ENCODE results near the gene SLC6A9. TPM values are rescaled to one million over a fixed set of nuclear protein-coding genes. Genes with fewer than 3 reads are reported as not detected.

The SLC6A9 gene
- total and polyA plus RNA-seq, 4 donors: 0.57 to 47.7 (median 3.6) TPM

DNA sequence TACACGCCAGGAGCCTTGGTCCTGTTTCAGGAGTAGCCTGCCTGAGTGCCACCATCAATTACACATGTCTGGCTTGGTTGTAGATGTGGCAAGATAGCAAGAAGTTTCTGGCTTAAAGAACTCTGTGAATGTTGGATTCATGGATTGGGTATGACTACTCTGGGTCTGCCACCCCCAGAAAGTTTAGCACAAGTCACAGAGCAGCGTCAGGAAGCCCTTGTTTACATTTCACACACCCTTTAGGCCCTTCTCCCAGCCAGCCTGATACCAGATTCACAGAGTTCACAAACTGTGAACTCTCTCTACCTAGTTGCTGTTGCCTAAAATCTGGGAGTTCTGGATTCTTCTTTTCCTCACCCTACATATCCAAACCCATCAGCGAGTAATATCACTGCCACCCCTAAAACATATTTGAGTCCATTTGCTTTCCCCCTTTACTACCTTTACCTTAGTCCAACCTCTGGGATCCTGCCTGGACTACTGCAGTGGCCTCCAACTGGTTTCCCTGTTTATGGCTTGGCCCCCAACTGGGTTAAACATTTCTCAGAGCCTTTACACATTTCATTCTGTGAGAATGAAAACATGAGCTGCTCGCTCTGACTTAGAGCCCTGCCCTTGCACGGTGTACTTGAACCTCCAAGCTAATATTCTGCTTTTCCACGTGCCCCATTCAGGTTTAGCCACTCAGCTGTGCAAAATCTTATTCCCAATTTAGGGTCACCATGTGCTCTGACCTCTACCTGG, 43.9 kb downstream of the SLC6A9 start:
- peaks cover 0 to 4% (median 0%) of the 10 kb centered on the region in 4 donors for H3K36me3 ChIP-seq (ENCODE audit: control insufficient read depth in 4 of 4, insufficient read depth in 3 of 4, low read depth in 1 of 4, low read length in 3 of 4)
- H3K4me1 ChIP-seq (ENCODE audit: control insufficient read depth in 4 of 4, insufficient read depth in 4 of 4, low read length in 3 of 4): peaks cover 0 to 15% (median 7%) of the 10 kb centered on the region in 4 donors
- H3K9me3 ChIP-seq (ENCODE audit: control insufficient read depth in 4 of 4, low read length in 3 of 4): no peaks in the 10 kb centered on the region
- no peak overlapping the region for H3K4me3 ChIP-seq (ENCODE audit: low read depth in 1 of 3, low read length in 3 of 3)
- no peaks in the 10 kb centered on the region for H3K27me3 ChIP-seq (ENCODE audit: control insufficient read depth in 4 of 4, insufficient read depth in 4 of 4, low read length in 3 of 4)
- WGBS: 72% methylated on average over 6 of the region's 6 CpGs
- DNase-seq (ENCODE audit: low spot score): no peak
- H3K9ac ChIP-seq (ENCODE audit: low read depth in 1 of 2, low read length in 2 of 2): no peak overlapping the region
- TF ChIP-seq, protein P1, sequence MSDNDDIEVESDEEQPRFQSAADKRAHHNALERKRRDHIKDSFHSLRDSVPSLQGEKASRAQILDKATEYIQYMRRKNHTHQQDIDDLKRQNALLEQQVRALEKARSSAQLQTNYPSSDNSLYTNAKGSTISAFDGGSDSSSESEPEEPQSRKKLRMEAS (IDR thresholded peaks at IDR 0.05): no peak
- TF ChIP-seq RXRA (IDR thresholded peaks at IDR 0.05): peak in 1 of 2 donors; percentile 36
- TF ChIP-seq, protein P2, sequence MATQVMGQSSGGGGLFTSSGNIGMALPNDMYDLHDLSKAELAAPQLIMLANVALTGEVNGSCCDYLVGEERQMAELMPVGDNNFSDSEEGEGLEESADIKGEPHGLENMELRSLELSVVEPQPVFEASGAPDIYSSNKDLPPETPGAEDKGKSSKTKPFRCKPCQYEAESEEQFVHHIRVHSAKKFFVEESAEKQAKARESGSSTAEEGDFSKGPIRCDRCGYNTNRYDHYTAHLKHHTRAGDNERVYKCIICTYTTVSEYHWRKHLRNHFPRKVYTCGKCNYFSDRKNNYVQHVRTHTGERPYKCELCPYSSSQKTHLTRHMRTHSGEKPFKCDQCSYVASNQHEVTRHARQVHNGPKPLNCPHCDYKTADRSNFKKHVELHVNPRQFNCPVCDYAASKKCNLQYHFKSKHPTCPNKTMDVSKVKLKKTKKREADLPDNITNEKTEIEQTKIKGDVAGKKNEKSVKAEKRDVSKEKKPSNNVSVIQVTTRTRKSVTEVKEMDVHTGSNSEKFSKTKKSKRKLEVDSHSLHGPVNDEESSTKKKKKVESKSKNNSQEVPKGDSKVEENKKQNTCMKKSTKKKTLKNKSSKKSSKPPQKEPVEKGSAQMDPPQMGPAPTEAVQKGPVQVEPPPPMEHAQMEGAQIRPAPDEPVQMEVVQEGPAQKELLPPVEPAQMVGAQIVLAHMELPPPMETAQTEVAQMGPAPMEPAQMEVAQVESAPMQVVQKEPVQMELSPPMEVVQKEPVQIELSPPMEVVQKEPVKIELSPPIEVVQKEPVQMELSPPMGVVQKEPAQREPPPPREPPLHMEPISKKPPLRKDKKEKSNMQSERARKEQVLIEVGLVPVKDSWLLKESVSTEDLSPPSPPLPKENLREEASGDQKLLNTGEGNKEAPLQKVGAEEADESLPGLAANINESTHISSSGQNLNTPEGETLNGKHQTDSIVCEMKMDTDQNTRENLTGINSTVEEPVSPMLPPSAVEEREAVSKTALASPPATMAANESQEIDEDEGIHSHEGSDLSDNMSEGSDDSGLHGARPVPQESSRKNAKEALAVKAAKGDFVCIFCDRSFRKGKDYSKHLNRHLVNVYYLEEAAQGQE (IDR thresholded peaks at IDR 0.05): no peak
- no peak overlapping the region for H3K27ac ChIP-seq (ENCODE audit: low read depth in 1 of 2, low read length in 2 of 2)

DNA sequence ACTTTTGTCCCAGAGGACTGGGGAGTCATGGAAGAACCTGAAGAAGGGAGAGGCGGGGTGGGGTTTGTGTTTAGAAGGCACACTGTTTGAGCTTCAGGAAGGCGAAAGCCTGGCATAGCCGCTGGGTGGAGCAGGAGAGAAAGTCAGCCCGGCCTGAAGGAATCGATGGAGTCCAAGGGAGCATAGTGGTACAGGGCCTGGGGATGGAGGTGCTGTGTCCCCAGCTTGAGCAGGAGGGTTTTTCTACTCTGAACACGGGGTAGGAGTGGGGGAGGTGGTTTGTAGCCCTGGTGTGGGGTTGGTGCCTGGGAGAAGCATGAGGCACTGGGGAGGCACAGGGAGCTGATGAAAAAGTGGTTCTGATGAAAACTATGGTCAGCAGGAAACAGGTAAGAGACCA, 44.5 kb downstream of the SLC6A9 start:
- no peaks in the 10 kb centered on the region for H3K27me3 ChIP-seq (ENCODE audit: control insufficient read depth in 4 of 4, insufficient read depth in 4 of 4, low read length in 3 of 4)
- no peak overlapping the region for H3K9ac ChIP-seq (ENCODE audit: low read depth in 1 of 2, low read length in 2 of 2)
- no peak overlapping the region for H3K4me3 ChIP-seq (ENCODE audit: low read depth in 1 of 3, low read length in 3 of 3)
- no peak overlapping the region for H3K27ac ChIP-seq (ENCODE audit: low read depth in 1 of 2, low read length in 2 of 2)
- peaks cover 0 to 8% (median 6%) of the 10 kb centered on the region in 4 donors for H3K4me1 ChIP-seq (ENCODE audit: control insufficient read depth in 4 of 4, insufficient read depth in 4 of 4, low read length in 3 of 4)
- H3K36me3 ChIP-seq (ENCODE audit: control insufficient read depth in 4 of 4, insufficient read depth in 3 of 4, low read depth in 1 of 4, low read length in 3 of 4): peaks cover 0 to 4% (median 0%) of the 10 kb centered on the region in 4 donors
- no peak for DNase-seq (ENCODE audit: low spot score)
- 70% methylated on average over 6 of the region's 6 CpGs for WGBS
- TF ChIP-seq SP1 (IDR thresholded peaks at IDR 0.05) (no peak), RAD21 (IDR thresholded peaks at IDR 0.05) (no peak), HNF4G (IDR thresholded peaks at IDR 0.05) (no peak), RXRA (IDR thresholded peaks at IDR 0.05) (no peak), FOXA1 (IDR thresholded peaks at IDR 0.05) (no peak), NR2F2 (IDR thresholded peaks at IDR 0.05) (no peak), TAF1 (conservative IDR thresholded peaks at IDR 0.05) (no peak), JUND (IDR thresholded peaks at IDR 0.05) (no peak), YY1 (IDR thresholded peaks at IDR 0.05) (no peak), FOXA2 (IDR thresholded peaks at IDR 0.05) (no peak)
- TF ChIP-seq, protein P3, sequence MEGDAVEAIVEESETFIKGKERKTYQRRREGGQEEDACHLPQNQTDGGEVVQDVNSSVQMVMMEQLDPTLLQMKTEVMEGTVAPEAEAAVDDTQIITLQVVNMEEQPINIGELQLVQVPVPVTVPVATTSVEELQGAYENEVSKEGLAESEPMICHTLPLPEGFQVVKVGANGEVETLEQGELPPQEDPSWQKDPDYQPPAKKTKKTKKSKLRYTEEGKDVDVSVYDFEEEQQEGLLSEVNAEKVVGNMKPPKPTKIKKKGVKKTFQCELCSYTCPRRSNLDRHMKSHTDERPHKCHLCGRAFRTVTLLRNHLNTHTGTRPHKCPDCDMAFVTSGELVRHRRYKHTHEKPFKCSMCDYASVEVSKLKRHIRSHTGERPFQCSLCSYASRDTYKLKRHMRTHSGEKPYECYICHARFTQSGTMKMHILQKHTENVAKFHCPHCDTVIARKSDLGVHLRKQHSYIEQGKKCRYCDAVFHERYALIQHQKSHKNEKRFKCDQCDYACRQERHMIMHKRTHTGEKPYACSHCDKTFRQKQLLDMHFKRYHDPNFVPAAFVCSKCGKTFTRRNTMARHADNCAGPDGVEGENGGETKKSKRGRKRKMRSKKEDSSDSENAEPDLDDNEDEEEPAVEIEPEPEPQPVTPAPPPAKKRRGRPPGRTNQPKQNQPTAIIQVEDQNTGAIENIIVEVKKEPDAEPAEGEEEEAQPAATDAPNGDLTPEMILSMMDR (IDR thresholded peaks at IDR 0.05; ENCODE audit: low read depth, low read length, missing input control): no peak
- TF ChIP-seq, protein P1 (IDR thresholded peaks at IDR 0.05): no peak
- TF ChIP-seq, protein P2 (IDR thresholded peaks at IDR 0.05): no peak
- H3K9me3 ChIP-seq (ENCODE audit: control insufficient read depth in 4 of 4, low read length in 3 of 4): no peaks in the 10 kb centered on the region

Data from liver (tissue), 9 donors.